NCI-H1105 treated with DMSO at 0.1 percent for 48 hours (cell line): ENCODE measurements around the gene LANCL1.

Source experiments
- DNase-seq: peaks from one replicate; lab custom pipeline; 2025; lab: John Stamatoyannopoulos, UW

The LANCL1 gene

GRCh38 chr2:210389856-210390255, 86.7 kb downstream of the LANCL1 start:
- DNase-seq, result no peak

GRCh38 chr2:210388148-210388547, 88.4 kb downstream of the LANCL1 start:
- no peak for DNase-seq

- peak; percentile 31 for DNase-seq
These were observed 89.5 kb downstream of the LANCL1 start for GRCh38 chr2:210387074-210387473.
